Subcutaneous adipose tissue (tissue), 4 donors: ENCODE data around the gene SLCO2A1. TPM values are rescaled to one million over a fixed set of nuclear protein-coding genes. Genes with fewer than 3 reads are reported as not detected.

Experiments
- CTCF ChIP-seq: fragments of 450-650 bp; IDR thresholded peaks from one replicate; pipeline ENCODE4 v1.5.1; 2016; ENCODE audit warnings: low read depth, mild to moderate bottlenecking, control low read depth, antibody characterized with exemption, moderate library complexity
- total RNA-seq, 4 donors: library from RNA; depleted of rRNA; stranded (reverse); fragments of >200 nt; gene quantifications; one replicate each; pipeline ENCODE4 v1.1.0, GENCODE V29; 2016

Gene SLCO2A1
- total RNA-seq, 4 donors from 2014 or later: 2.4 to 7.2 (median 3.1) TPM

GRCh38 chr3:133955892-133956291, 73.8 kb downstream of the SLCO2A1 start:
- no peak for TF ChIP-seq CTCF

GRCh38 chr3:133954717-133955360, 74.9 kb downstream of the SLCO2A1 start:
- no peak for TF ChIP-seq CTCF

GRCh38 chr3:133953297-133953696, 76.4 kb downstream of the SLCO2A1 start:
- TF ChIP-seq CTCF: no peak

GRCh38 chr3:133949438-133949837, 80.3 kb downstream of the SLCO2A1 start:
- TF ChIP-seq CTCF: no peak

GRCh38 chr3:133948996-133949395, 80.7 kb downstream of the SLCO2A1 start:
- no peak for TF ChIP-seq CTCF

GRCh38 chr3:133948131-133948810, 81.5 kb downstream of the SLCO2A1 start:
- no peak for TF ChIP-seq CTCF

GRCh38 chr3:133945381-133946095, 84.2 kb downstream of the SLCO2A1 start:
- no peak for TF ChIP-seq CTCF
